Measurements from ENCODE around the gene LAMA3. TPM values are rescaled to one million over a fixed set of nuclear protein-coding genes. Genes with fewer than 3 reads are reported as not detected.

LAMA3 gene
- total and polyA plus RNA-seq, 2 donors (not counting 3 experiments of a cell fraction or from before 2014, with no cell fraction given) = 2.6 to 12.3 TPM

- no peaks in the 10 kb centered on the region for H3K79me2 ChIP-seq (ENCODE audit: control insufficient read depth, insufficient read depth, low read length)
- no peak overlapping the region for H3K9ac ChIP-seq (replicated peaks; ENCODE audit: extremely low read depth, insufficient read depth, low read length)
- ChIA-PET CTCF (no interaction called here), POLR2A (no interaction called here)
- dilution Hi-C loops (cut with MboI; ENCODE audit: extremely low pct_ligation_motif_present, low sequenced_read_pairs) (no loop called here), intact Hi-C loops (cut with micrococcal nuclease) (no loop called here)
- no peak overlapping the region for H3K4me3 ChIP-seq (replicated peaks in 1 of 3; ENCODE audit: insufficient read depth in 1 of 3, low read depth in 1 of 3, low read length in 3 of 3)
- H3K36me3 ChIP-seq (ENCODE audit: control insufficient read depth in 2 of 2, extremely low read depth in 1 of 2, insufficient read depth in 2 of 2, low read length in 2 of 2) = no peaks in the 10 kb centered on the region
- H3K4me2 ChIP-seq (ENCODE audit: insufficient read depth, low read length) = peak overlapping the region; percentile 19
- no peaks in the 10 kb centered on the region for H3K9me3 ChIP-seq (replicated peaks; ENCODE audit: control insufficient read depth, insufficient read depth, low read length)
- peaks cover 23% of the 10 kb centered on the region for H3K4me1 ChIP-seq (ENCODE audit: control insufficient read depth, extremely low read depth, insufficient read depth, low read length)
- H4K20me1 ChIP-seq (replicated peaks; ENCODE audit: control insufficient read depth, extremely low read depth, insufficient read depth, low read length) = no peaks in the 10 kb centered on the region
- BruUV-seq (replicated peaks) = no TSS peak
- H2AFZ ChIP-seq (ENCODE audit: low read depth, low read length) = no peak overlapping the region
- H3K27me3 ChIP-seq (ENCODE audit: control insufficient read depth in 2 of 2, insufficient read depth in 2 of 2, low read length in 2 of 2) = no peaks in the 10 kb centered on the region
- H3K9me1 ChIP-seq (replicated peaks; ENCODE audit: control insufficient read depth, extremely low read depth, insufficient read depth, low read length) = no peaks in the 10 kb centered on the region
- FAIRE-seq (peak; percentile 37), DNase-seq (ENCODE audit: low read depth, low spot score) (peak; percentile 76)
- TF ChIP-seq POLR2A (IDR thresholded peaks at IDR 0.05; ENCODE audit: low read depth, low read length) = no peak
- no peak for TF ChIP-seq MYC (IDR thresholded peaks at IDR 0.05; ENCODE audit: low read depth, low read length)
- no peak for TF ChIP-seq GATA2 (IDR thresholded peaks at IDR 0.05; ENCODE audit: insufficient read depth, insufficient read length, low read depth, low read length)
- TF ChIP-seq CTCF (IDR thresholded peaks at IDR 0.05; ENCODE audit: extremely low read depth in 1 of 2, insufficient read depth in 1 of 2, low read depth in 1 of 2, low read length in 2 of 2) = no peak
- no peak for TF ChIP-seq MAX (IDR thresholded peaks at IDR 0.05; ENCODE audit: insufficient read depth, insufficient read length)
- TF ChIP-seq EZH2 (IDR thresholded peaks at IDR 0.05; ENCODE audit: borderline replicate concordance, low read depth, low read length, severe bottlenecking) = no peak
- no peak for TF ChIP-seq POLR2AphosphoS5 (IDR thresholded peaks at IDR 0.05; ENCODE audit: insufficient read depth, low read depth, low read length)
- TF ChIP-seq FOS (IDR thresholded peaks at IDR 0.05; ENCODE audit: borderline replicate concordance, insufficient read depth, low read length) = no peak
- TF ChIP-seq JUN (IDR thresholded peaks at IDR 0.05; ENCODE audit: borderline replicate concordance, insufficient read depth, insufficient read length, low read depth) = no peak
- H3K27ac ChIP-seq (ENCODE audit: insufficient read depth, low read depth, low read length) = no peak overlapping the region
Observed at GRCh38 chr18:23857756-23858155, 168.5 kb downstream of the LAMA3 start.

Data from endothelial cell of umbilical vein (primary cell).